ENCODE results near the gene RAD9A.

The RAD9A gene

GRCh38 chr11:67391304-67392182 lies at the start of gene RAD9A:
Gene RAD9A, plus strand, starts transcription at chr11:67391986. Its CDS starts 59 bp downstream, at chr11:67392045.
- peak; percentile 51 to 93 for DNase-seq

- no peak for DNase-seq
Measured at GRCh38 chr11:67344264-67344663, 47.5 kb upstream of the RAD9A start.

- no peak for DNase-seq
Measured at GRCh38 chr11:67345247-67345919, 46.4 kb upstream of the RAD9A start.

- DNase-seq = no peak
Measured at GRCh38 chr11:67345920-67346819, 45.6 kb upstream of the RAD9A start.

GRCh38 chr11:67347964-67348749 lies 43.6 kb upstream of the RAD9A start:
- DNase-seq = no peak

- DNase-seq = no peak
Measured at GRCh38 chr11:67349036-67349435, 42.8 kb upstream of the RAD9A start.

GRCh38 chr11:67349457-67349856 lies 42.3 kb upstream of the RAD9A start:
- no peak for DNase-seq

- DNase-seq = no peak
Measured at GRCh38 chr11:67349928-67350465, 41.8 kb upstream of the RAD9A start.

- DNase-seq = peak in 1 of 2 experiments; percentile 13
Measured at GRCh38 chr11:67351275-67352005, 40.3 kb upstream of the RAD9A start.

GRCh38 chr11:67352546-67353316 lies 39.1 kb upstream of the RAD9A start:
- DNase-seq = no peak

GRCh38 chr11:67353317-67354074 lies 38.3 kb upstream of the RAD9A start, which contains the start of gene POLD4:
Gene POLD4, minus strand, starts transcription at chr11:67353546. Its CDS starts 147 bp downstream, at chr11:67353399.
- peak; percentile 83 to 84 for DNase-seq

- DNase-seq = no peak
Measured at GRCh38 chr11:67354075-67355022, 37.4 kb upstream of the RAD9A start.

GRCh38 chr11:67355023-67355793 lies 36.6 kb upstream of the RAD9A start:
- DNase-seq = no peak

- DNase-seq = no peak
Measured at GRCh38 chr11:67355794-67356386, 35.9 kb upstream of the RAD9A start.

- DNase-seq = no peak
Measured at GRCh38 chr11:67356387-67356863, 35.4 kb upstream of the RAD9A start.

GRCh38 chr11:67356864-67357561 lies 34.8 kb upstream of the RAD9A start:
- DNase-seq = peak in 1 of 2 experiments; percentile 9

All from NCI-H187 (cell line).